HepG2 (cell line): Measurements from ENCODE around the gene LATS2. TPM values are rescaled to one million over a fixed set of nuclear protein-coding genes. Genes with fewer than 3 reads are reported as not detected.
A peak's percentile ranks its signal among the peaks of the same experiment; 100 is the strongest.

Experiments
- ASH2L ChIP-seq: fragments of 300-600, 200-600 bp; sonication (generic); IDR thresholded peaks from 2 replicates; pipeline ENCODE4 v1.7.0; 2017; ENCODE audit warnings: low read depth, mild to moderate bottlenecking, moderate library complexity, mixed read lengths, low read length; ENCODE audit not compliant: insufficient read length
- BATF2 ChIP-seq: sonication (generic); formaldehyde crosslinking; IDR thresholded peaks from 2 replicates; pipeline ENCODE4 v1.8.0; 2022; ENCODE audit warnings: mild to moderate bottlenecking, missing genetic modification reagents, moderate library complexity
- BRCA1 ChIP-seq: sonication (generic); formaldehyde crosslinking; IDR thresholded peaks from 2 replicates; pipeline ENCODE4 v1.4.0; 2020; ENCODE audit warnings: missing genetic modification reagents
- CCDC6 ChIP-seq: sonication (generic); formaldehyde crosslinking; IDR thresholded peaks from 2 replicates; pipeline ENCODE4 v1.8.1; 2022; ENCODE audit warnings: mild to moderate bottlenecking, missing genetic modification reagents, moderate library complexity
- CHD2 ChIP-seq: IDR thresholded peaks from 2 replicates; pipeline ENCODE4 v1.6.1; 2011; ENCODE audit warnings: low read depth, low read length, improper control_type of control experiment
- DNMT1 ChIP-seq: sonication (generic); formaldehyde crosslinking; IDR thresholded peaks from 2 replicates; pipeline ENCODE4 v1.5.1; 2020; ENCODE audit warnings: mild to moderate bottlenecking, missing genetic modification reagents
- FOXO1 ChIP-seq: sonication (generic); formaldehyde crosslinking; IDR thresholded peaks from 2 replicates; pipeline ENCODE4 v1.4.0; 2020; ENCODE audit warnings: missing genetic modification reagents
- GATA4 ChIP-seq: sonication (generic); IDR thresholded peaks from 2 replicates; pipeline ENCODE4 v1.6.1; 2016; ENCODE audit warnings: antibody characterized with exemption, low read depth, borderline replicate concordance
- GMEB1 ChIP-seq: sonication (generic); formaldehyde crosslinking; IDR thresholded peaks from 2 replicates; pipeline ENCODE4 v1.5.1; 2020; ENCODE audit warnings: missing genetic modification reagents, mild to moderate bottlenecking, borderline replicate concordance
- KAT7 ChIP-seq: IDR thresholded peaks from 2 replicates; pipeline ENCODE4 v1.6.1; 2018; ENCODE audit warnings: borderline replicate concordance, missing compliant biosample characterization
- KLF12 ChIP-seq: sonication (generic); formaldehyde crosslinking; IDR thresholded peaks from 2 replicates; pipeline ENCODE4 v1.4.0; 2020; ENCODE audit warnings: missing genetic modification reagents, borderline replicate concordance
- KMT2B ChIP-seq: IDR thresholded peaks from 2 replicates; pipeline ENCODE4 v1.6.1; 2016; ENCODE audit warnings: missing genetic modification reagents, missing compliant biosample characterization
- MAFK ChIP-seq, 2 experiments: IDR thresholded peaks in 1 of 2; conservative IDR thresholded peaks in 1 of 2; 2 replicates each; pipeline ENCODE4 v1.6.1; 2011; ENCODE audit warnings: improper control_type of control experiment in 2 of 2, low read length in 2 of 2
- MXD3 ChIP-seq: IDR thresholded peaks from 2 replicates; pipeline ENCODE4 v1.6.1; 2016; ENCODE audit warnings: mild to moderate bottlenecking, missing biosample characterization, missing genetic modification reagents
- MXD4 ChIP-seq: IDR thresholded peaks from 2 replicates; pipeline ENCODE4 v1.6.1; 2016; ENCODE audit warnings: mild to moderate bottlenecking, missing biosample characterization, missing genetic modification reagents
- MYC ChIP-seq: sonication (generic); formaldehyde crosslinking; IDR thresholded peaks from 2 replicates; pipeline ENCODE4 v1.9.0; 2021; ENCODE audit warnings: missing genetic modification reagents, borderline replicate concordance
- NFIB ChIP-seq: sonication (generic); formaldehyde crosslinking; IDR thresholded peaks from 2 replicates; pipeline ENCODE4 v1.9.0; 2021; ENCODE audit warnings: missing genetic modification reagents, mild to moderate bottlenecking, borderline replicate concordance
- RXRA ChIP-seq: sonication (generic); formaldehyde crosslinking; IDR thresholded peaks from 2 replicates; pipeline ENCODE4 v1.5.1; 2020; ENCODE audit warnings: missing genetic modification reagents
- ZBTB1 ChIP-seq: sonication (generic); formaldehyde crosslinking; IDR thresholded peaks from 2 replicates; pipeline ENCODE4 v1.4.0; 2020; ENCODE audit warnings: missing genetic modification reagents, borderline replicate concordance
- ZKSCAN1 ChIP-seq: fragments of 150-350 bp; IDR thresholded peaks from 2 replicates; pipeline ENCODE4 v1.6.1; 2014; ENCODE audit warnings: low read length
- ZMAT3 ChIP-seq: sonication (generic); formaldehyde crosslinking; conservative IDR thresholded peaks from 2 replicates; pipeline ENCODE4 v1.7.0; 2021; ENCODE audit warnings: missing genetic modification reagents
- ZNF446 ChIP-seq: sonication (generic); formaldehyde crosslinking; IDR thresholded peaks from 2 replicates; pipeline ENCODE4 v1.5.0; 2020; ENCODE audit warnings: mild to moderate bottlenecking, missing genetic modification reagents
- ZNF598 ChIP-seq: sonication (generic); formaldehyde crosslinking; IDR thresholded peaks from 2 replicates; pipeline ENCODE4 v1.5.1; 2020; ENCODE audit warnings: mild to moderate bottlenecking, missing genetic modification reagents, borderline replicate concordance
- ZNF747 ChIP-seq: sonication (generic); formaldehyde crosslinking; IDR thresholded peaks from 2 replicates; pipeline ENCODE4 v1.8.1; 2023; ENCODE audit warnings: missing genetic modification reagents, mild to moderate bottlenecking, borderline replicate concordance
- ZNF883 ChIP-seq: sonication (generic); formaldehyde crosslinking; IDR thresholded peaks from 2 replicates; pipeline ENCODE4 v1.5.1; 2020; ENCODE audit warnings: mild to moderate bottlenecking, missing genetic modification reagents; ENCODE audit errors: not compliant biosample characterization
- ZSCAN12 ChIP-seq: sonication (generic); formaldehyde crosslinking; IDR thresholded peaks from 2 replicates; pipeline ENCODE4 v1.9.0; 2021; ENCODE audit warnings: mild to moderate bottlenecking, missing genetic modification reagents
- polyA plus RNA-seq, 8 experiments: library from polyadenylated mRNA; depleted of rRNA in 3 of 8; stranded (reverse) in 7 of 8; unstranded in 1 of 8; fragments of >200 nt; fragmentation: Illumina TruSeq in 4 of 8; extraction: Trizol in 4 of 8; gene quantifications; 2 replicates each; pipeline versions ENCODE4 v1.2.1 to v1.2.3, GENCODE V29; 2011 to 2016; ENCODE audit warnings: low read depth in 4 of 8, missing spikeins in 1 of 8, mixed read lengths in 1 of 8; ENCODE audit not compliant: insufficient read depth in 1 of 8
- total RNA-seq, 5 experiments: library from RNA; depleted of rRNA; stranded (reverse); fragments of >200 nt; fragmentation: Illumina TruSeq; extraction: Trizol; gene quantifications; 2 replicates each; pipeline ENCODE4 v1.2.3, GENCODE V29; 2016; ENCODE audit warnings: low read depth in 1 of 5
- TF ChIP-seq, protein P1 (sequence below): sonication (generic); formaldehyde crosslinking; IDR thresholded peaks from 2 replicates; pipeline ENCODE4 v1.8.0; 2023; ENCODE audit warnings: mild to moderate bottlenecking, missing genetic modification reagents

LATS2 gene
- total and polyA plus RNA-seq, 2 of the 13 experiments (the other 11 are each of a cell fraction or from before 2014, with no cell fraction given), result 7.3 to 8.5 TPM

DNA sequence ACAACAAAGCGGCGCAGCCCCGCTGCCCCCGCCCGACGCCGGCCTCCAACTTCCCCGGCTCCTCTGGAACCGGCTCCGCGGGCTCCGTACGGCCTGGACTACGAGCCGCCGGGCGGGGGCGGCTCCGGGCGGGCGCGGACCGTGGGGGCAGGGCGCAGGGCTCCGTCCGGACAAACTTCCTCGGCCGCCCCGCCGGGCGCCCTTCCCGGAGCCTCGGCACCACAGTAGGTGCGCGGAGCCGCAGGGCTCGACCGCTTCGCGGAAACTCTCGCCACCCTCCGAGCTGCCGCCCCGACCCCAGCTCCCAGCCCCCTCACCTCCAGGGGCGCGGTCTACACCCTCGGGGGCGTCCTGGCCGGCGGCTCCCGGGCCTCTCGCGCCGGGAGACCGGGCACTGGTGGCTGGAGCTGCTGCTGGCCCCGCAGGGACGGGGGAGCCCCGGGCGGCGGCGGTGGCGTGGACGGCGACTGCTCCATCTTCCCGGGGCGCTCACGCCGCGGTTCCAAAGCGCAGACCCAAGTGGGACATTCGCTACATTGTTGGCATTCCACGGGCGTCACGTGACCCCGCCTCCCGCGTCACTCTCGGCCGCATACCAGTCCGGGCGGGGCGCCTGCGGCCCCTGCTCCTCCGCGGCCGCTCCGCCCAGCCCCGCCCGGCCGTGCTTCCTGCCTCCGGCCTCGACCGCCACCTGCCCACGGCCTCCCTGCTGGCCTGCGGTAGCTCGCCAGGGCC is at the start of gene LATS2 (continued):
- TF ChIP-seq NFIB (CRISPR knock-in tag) (no peak), ZBTB1 (CRISPR knock-in tag) (no peak), ZMAT3 (CRISPR knock-in tag) (peak; percentile 28; the same call in 1 of the 2 replicates), ZNF598 (0 out of 2 replicates have a peak, but pooled peaks have one; percentile 49), RXRA (peak; percentile 45; the same call in 1 of the 2 replicates), DNMT1 (CRISPR knock-in tag) (0 out of 2 replicates have a peak, but pooled peaks have one; percentile 74), ZNF883 (CRISPR knock-in tag) (peak; percentile 64), CHD2 (no peak), MYC (CRISPR knock-in tag) (peak; percentile 62; the same call in 1 of the 2 replicates), ZKSCAN1 (no peak), ZNF446 (CRISPR knock-in tag) (peak; percentile 40; the same call in 1 of the 2 replicates), FOXO1 (CRISPR knock-in tag) (peak; percentile 38; the same call in 1 of the 2 replicates), ZSCAN12 (CRISPR knock-in tag) (0 out of 2 replicates have a peak, but pooled peaks have one; percentile 11), MXD3 (CRISPR knock-in tag) (peak; percentile 62), BATF2 (CRISPR knock-in tag) (0 out of 2 replicates have a peak, but pooled peaks have one; percentile 68), CCDC6 (CRISPR knock-in tag) (peak; percentile 58; the same call in 1 of the 2 replicates), KLF12 (CRISPR knock-in tag) (no peak), MAFK (conservative IDR thresholded peaks at IDR 0.05 in 1 of 2, IDR thresholded peaks at IDR 0.05 in 1 of 2; ENCODE audit: low read length in 2 of 2) (no peak), KMT2B (no peak), BRCA1 (CRISPR knock-in tag) (no peak), ZNF747 (0 out of 2 replicates have a peak, but pooled peaks have one; percentile 24), KAT7 (CRISPR knock-in tag) (peak; percentile 24; the same call in 1 of the 2 replicates), GMEB1 (CRISPR knock-in tag) (peak; percentile 68; the same call in 1 of the 2 replicates), MXD4 (peak; percentile 46; the same call in 1 of the 2 replicates), GATA4 (0 out of 2 replicates have a peak, but pooled peaks have one; percentile 16), ASH2L (peak; percentile 68)
- TF ChIP-seq, protein P1, sequence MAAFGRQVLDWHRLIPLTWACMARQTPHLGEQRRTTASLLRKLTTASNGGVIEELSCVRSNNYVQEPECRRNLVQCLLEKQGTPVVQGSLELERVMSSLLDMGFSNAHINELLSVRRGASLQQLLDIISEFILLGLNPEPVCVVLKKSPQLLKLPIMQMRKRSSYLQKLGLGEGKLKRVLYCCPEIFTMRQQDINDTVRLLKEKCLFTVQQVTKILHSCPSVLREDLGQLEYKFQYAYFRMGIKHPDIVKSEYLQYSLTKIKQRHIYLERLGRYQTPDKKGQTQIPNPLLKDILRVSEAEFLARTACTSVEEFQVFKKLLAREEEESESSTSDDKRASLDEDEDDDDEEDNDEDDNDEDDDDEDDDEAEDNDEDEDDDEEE (CRISPR knock-in tag), result no peak
